Astrocyte (in vitro differentiated cells and primary cell): ENCODE measurements around the gene SEMA4G. TPM values are rescaled to one million over a fixed set of nuclear protein-coding genes. Genes with fewer than 3 reads are reported as not detected.

Source experiments
- DNase-seq: peaks from one replicate; pipeline ENCODE4 v3.0.0-alpha.2; 2010; ENCODE audit warnings: low read depth
- FAIRE-seq: peaks from 2 replicates; lab custom pipeline; 2011; peaks lifted over from hg19 to GRCh38; lab: Jason Lieb, UNC
- H2AFZ ChIP-seq: 2 replicates; pipeline ENCODE4 v1.6.0; 2012; ENCODE audit warnings: low read depth, low read length, inconsistent platforms
- H3K27ac ChIP-seq: 2 replicates; pipeline ENCODE4 v1.5.1; 2011; ENCODE audit warnings: low read depth, low read length, inconsistent platforms
- H3K27me3 ChIP-seq: 2 replicates; pipeline ENCODE4 v1.6.0; 2011; ENCODE audit warnings: low read length, inconsistent platforms; ENCODE audit not compliant: insufficient read depth
- H3K36me3 ChIP-seq: 2 replicates; pipeline ENCODE4 v1.5.1; 2011; ENCODE audit warnings: low read length, inconsistent platforms; ENCODE audit not compliant: insufficient read depth
- H3K4me1 ChIP-seq: 2 replicates; pipeline ENCODE4 v1.5.1; 2011; ENCODE audit warnings: low read length, inconsistent platforms; ENCODE audit not compliant: insufficient read depth
- H3K4me2 ChIP-seq: 2 replicates; pipeline ENCODE4 v1.6.0; 2012; ENCODE audit warnings: low read length, inconsistent platforms
- H3K4me3 ChIP-seq: 2 replicates; pipeline ENCODE4 v1.5.1; 2011; ENCODE audit warnings: low read depth, mild to moderate bottlenecking, low read length, inconsistent platforms; ENCODE audit not compliant: insufficient read depth
- H3K79me2 ChIP-seq: 2 replicates; pipeline ENCODE4 v1.6.0; 2012; ENCODE audit warnings: mild to moderate bottlenecking, low read length, inconsistent platforms; ENCODE audit not compliant: insufficient read depth
- H3K9ac ChIP-seq: 2 replicates; pipeline ENCODE4 v1.6.0; 2012; ENCODE audit warnings: mild to moderate bottlenecking, low read length, inconsistent platforms
- H3K9me3 ChIP-seq: 2 replicates; pipeline ENCODE4 v1.5.1; 2012; ENCODE audit warnings: low read depth, mild to moderate bottlenecking, low read length, inconsistent platforms; ENCODE audit not compliant: insufficient read depth
- H4K20me1 ChIP-seq: 2 replicates; pipeline ENCODE4 v1.6.0; 2012; ENCODE audit warnings: low read length, inconsistent platforms; ENCODE audit not compliant: insufficient read depth
- H3K27ac Mint-ChIP-seq: one replicate; pipeline ENCODE4 v1.8.0; 2021; ENCODE audit warnings: mild to moderate bottlenecking, mixed read lengths; ENCODE audit not compliant: unreplicated experiment
- H3K27me3 Mint-ChIP-seq: one replicate; pipeline ENCODE4 v1.8.0; 2021; ENCODE audit warnings: low read depth, mixed read lengths; ENCODE audit not compliant: unreplicated experiment
- H3K36me3 Mint-ChIP-seq: one replicate; pipeline ENCODE4 v1.8.0; 2021; ENCODE audit warnings: low read depth, mixed read lengths; ENCODE audit not compliant: unreplicated experiment
- H3K4me1 Mint-ChIP-seq: one replicate; pipeline ENCODE4 v1.8.0; 2021; ENCODE audit warnings: low read depth, mixed read lengths; ENCODE audit not compliant: unreplicated experiment
- H3K4me3 Mint-ChIP-seq: one replicate; pipeline ENCODE4 v1.8.0; 2021; ENCODE audit warnings: mild to moderate bottlenecking, moderate library complexity, mixed read lengths; ENCODE audit not compliant: unreplicated experiment
- H3K9me3 Mint-ChIP-seq: one replicate; pipeline ENCODE4 v1.8.0; 2021; ENCODE audit warnings: mild to moderate bottlenecking, mixed read lengths; ENCODE audit not compliant: unreplicated experiment
- CTCF ChIP-seq: IDR thresholded peaks from 2 replicates; pipeline ENCODE4 v1.5.1; 2011; ENCODE audit warnings: low read depth, mild to moderate bottlenecking, inconsistent platforms, low read length, moderate library complexity; ENCODE audit not compliant: insufficient read depth
- EZH2 ChIP-seq: IDR thresholded peaks from 2 replicates; pipeline ENCODE4 v1.6.1; 2012; ENCODE audit warnings: mild to moderate bottlenecking, low read length, inconsistent platforms; ENCODE audit not compliant: insufficient read depth
- total RNA-seq: library from RNA; stranded (reverse); gene quantifications from 2 replicates; pipeline ENCODE4 v1.2.1, GENCODE V29; 2021

Gene SEMA4G
- total RNA-seq, 1 donor from 2014 or later, result 5.9 TPM

GRCh38 chr10:100943508-100943907 lies 25.8 kb upstream of the SEMA4G start:
- peaks cover 62% of the 10 kb centered on the region for H3K36me3 ChIP-seq
- no peaks in the 10 kb centered on the region for H3K27me3 Mint-ChIP-seq
- FAIRE-seq, result no peak

GRCh38 chr10:100945754-100946153 lies 23.6 kb upstream of the SEMA4G start:
- no peak overlapping the region for H3K4me3 ChIP-seq
- H3K9ac ChIP-seq, result no peak overlapping the region
- DNase-seq (no peak), FAIRE-seq (no peak)
- no peaks in the 10 kb centered on the region for H3K27me3 ChIP-seq
- H3K9me3 ChIP-seq, result no peaks in the 10 kb centered on the region
- TF ChIP-seq EZH2, result no peak
- no peak for TF ChIP-seq CTCF
- Mint-ChIP-seq H3K27me3 (no peaks in the 10 kb centered on the region), H3K9me3 (no peaks in the 10 kb centered on the region), H3K36me3 (peaks cover 7% of the 10 kb centered on the region), H3K27ac (no peak overlapping the region), H3K4me1 (no peaks in the 10 kb centered on the region), H3K4me3 (no peak overlapping the region)
- H3K4me2 ChIP-seq, result no peak overlapping the region
- peaks cover 6% of the 10 kb centered on the region for H4K20me1 ChIP-seq
- no peaks in the 10 kb centered on the region for H3K79me2 ChIP-seq
- peaks cover 62% of the 10 kb centered on the region for H3K36me3 ChIP-seq
- H3K4me1 ChIP-seq, result no peaks in the 10 kb centered on the region
- no peak overlapping the region for H2AFZ ChIP-seq
- no peak overlapping the region for H3K27ac ChIP-seq

More at GRCh38 chr10:100943508-100943907, 25.8 kb upstream of the SEMA4G start:
- no peaks in the 10 kb centered on the region for H3K79me2 ChIP-seq
- H3K9me3 ChIP-seq, result no peaks in the 10 kb centered on the region
- H3K4me2 ChIP-seq, result no peak overlapping the region
- H3K27ac Mint-ChIP-seq, result no peak overlapping the region
- no peak for DNase-seq
- H3K4me1 Mint-ChIP-seq, result no peaks in the 10 kb centered on the region
- no peaks in the 10 kb centered on the region for H3K27me3 ChIP-seq
- H3K27ac ChIP-seq, result no peak overlapping the region
- H3K9ac ChIP-seq, result no peak overlapping the region
- no peak overlapping the region for H3K4me3 ChIP-seq
- peaks cover 14% of the 10 kb centered on the region for H3K36me3 Mint-ChIP-seq
- H3K4me3 Mint-ChIP-seq, result no peak overlapping the region
- TF ChIP-seq EZH2 (no peak), CTCF (no peak)
- H4K20me1 ChIP-seq, result peaks cover 6% of the 10 kb centered on the region
- no peaks in the 10 kb centered on the region for H3K4me1 ChIP-seq
- H3K9me3 Mint-ChIP-seq, result no peaks in the 10 kb centered on the region
- no peak overlapping the region for H2AFZ ChIP-seq

- peaks cover 54% of the 10 kb centered on the region for H3K36me3 ChIP-seq
- no peak overlapping the region for H2AFZ ChIP-seq
- no peaks in the 10 kb centered on the region for H3K79me2 ChIP-seq
- H4K20me1 ChIP-seq, result peaks cover 3% of the 10 kb centered on the region
- DNase-seq (no peak), FAIRE-seq (no peak)
- no peaks in the 10 kb centered on the region for H3K4me1 ChIP-seq
- no peak overlapping the region for H3K4me2 ChIP-seq
- H3K4me1 Mint-ChIP-seq, result no peaks in the 10 kb centered on the region
- H3K27me3 ChIP-seq, result no peaks in the 10 kb centered on the region
- no peak overlapping the region for H3K27ac ChIP-seq
- H3K36me3 Mint-ChIP-seq, result peaks cover 4% of the 10 kb centered on the region
- no peaks in the 10 kb centered on the region for H3K9me3 Mint-ChIP-seq
- TF ChIP-seq EZH2 (no peak), CTCF (no peak)
- no peak overlapping the region for H3K4me3 Mint-ChIP-seq
- no peak overlapping the region for H3K4me3 ChIP-seq
- H3K9ac ChIP-seq, result no peak overlapping the region
- H3K9me3 ChIP-seq, result no peaks in the 10 kb centered on the region
- no peaks in the 10 kb centered on the region for H3K27me3 Mint-ChIP-seq
- no peak overlapping the region for H3K27ac Mint-ChIP-seq
Measured at GRCh38 chr10:100948916-100949315, 20.4 kb upstream of the SEMA4G start.
